GM19452 (cell line): ENCODE data around the gene CNTN6.

Source experiments
- ATAC-seq: cut with Tn5 transposase; IDR thresholded peaks from one replicate; pipeline ENCODE4 v1.9.1; 2021; ENCODE audit not compliant: unreplicated experiment

The CNTN6 gene

DNA sequence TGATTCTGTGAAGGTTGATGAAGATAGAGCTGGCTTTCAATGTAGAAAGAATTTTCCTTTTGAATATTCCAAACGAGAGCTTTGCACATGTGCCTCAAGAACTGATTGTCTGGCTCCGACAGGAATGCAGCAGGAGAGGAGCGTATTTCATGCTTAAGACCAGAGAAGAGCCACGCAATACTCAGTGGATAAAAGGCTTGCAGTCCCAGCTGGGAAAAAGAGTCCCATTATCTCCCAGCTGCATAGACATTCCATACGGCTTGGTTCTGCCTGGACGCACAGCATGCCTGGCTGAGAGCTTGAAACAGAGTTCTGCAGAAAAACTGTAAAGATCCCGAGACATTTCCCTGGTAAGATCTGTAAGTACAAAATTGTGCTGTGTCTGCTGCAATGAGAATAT lies at the start of gene CNTN6:
TSS of gene CNTN6 (plus strand) at position 254 of the 400 bp plus-strand sequence. CDS start 54,985 bp downstream, outside the sequence.
- no peak for ATAC-seq

- ATAC-seq = no peak
Measured at GRCh38 chr3:1048558-1048957, 44.3 kb upstream of the CNTN6 start.

DNA sequence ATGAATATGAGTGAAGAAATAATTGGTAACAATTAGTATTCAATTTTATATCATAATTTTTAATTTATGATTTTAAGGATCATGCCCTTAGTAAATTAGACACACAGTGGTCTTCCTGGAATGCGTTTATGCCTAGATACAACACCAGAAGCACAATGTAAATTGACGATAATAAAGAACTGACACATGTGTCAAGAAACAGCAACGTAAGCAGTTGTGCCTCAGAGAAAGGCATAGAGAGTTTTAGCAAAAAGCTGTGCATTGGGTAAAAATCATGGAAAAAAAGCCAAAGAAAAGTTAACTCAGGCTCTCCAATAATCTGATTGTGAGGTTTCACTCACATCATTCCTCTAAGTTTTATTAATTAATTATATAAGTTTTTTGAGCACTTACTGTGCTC lies 37.0 kb upstream of the CNTN6 start:
- no peak for ATAC-seq

DNA sequence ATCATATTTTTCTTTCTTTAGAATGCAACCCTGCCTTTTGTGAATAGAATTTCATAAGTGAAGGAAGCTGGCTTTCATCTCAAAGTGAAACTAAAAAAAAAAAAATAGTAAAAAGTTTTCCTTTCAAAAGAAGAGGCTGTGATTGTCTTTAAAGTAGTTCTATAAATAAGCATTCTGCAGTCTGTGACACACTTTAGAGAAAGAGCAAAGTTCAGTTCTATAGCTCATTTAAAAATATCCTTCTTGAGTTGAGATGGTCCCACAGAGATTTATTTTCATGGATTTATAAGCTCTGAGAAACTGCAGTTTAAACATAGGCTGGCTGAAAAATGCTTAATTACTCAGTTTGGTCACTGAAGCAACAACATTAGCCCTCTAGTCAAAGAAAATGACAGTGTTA lies 36.1 kb upstream of the CNTN6 start:
- ATAC-seq = no peak

DNA sequence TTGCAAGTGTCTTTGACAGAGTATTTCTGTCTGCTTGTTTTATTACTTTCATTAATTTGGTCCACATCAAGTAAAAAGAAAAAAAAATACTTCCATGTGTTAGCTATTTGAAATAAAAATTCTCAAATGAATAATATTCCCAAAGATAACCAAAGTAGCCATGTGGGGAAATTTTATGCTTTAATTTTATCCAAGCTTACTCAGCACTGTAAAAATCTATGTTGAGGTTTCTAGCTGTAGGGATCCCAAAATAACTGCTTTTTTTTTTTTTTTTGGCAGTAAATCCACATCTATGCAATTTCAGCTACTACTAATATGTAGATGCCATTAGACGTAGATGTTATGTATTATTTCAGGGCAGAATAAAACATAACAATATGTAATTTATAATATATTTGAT lies 35.4 kb upstream of the CNTN6 start:
- ATAC-seq = no peak

DNA sequence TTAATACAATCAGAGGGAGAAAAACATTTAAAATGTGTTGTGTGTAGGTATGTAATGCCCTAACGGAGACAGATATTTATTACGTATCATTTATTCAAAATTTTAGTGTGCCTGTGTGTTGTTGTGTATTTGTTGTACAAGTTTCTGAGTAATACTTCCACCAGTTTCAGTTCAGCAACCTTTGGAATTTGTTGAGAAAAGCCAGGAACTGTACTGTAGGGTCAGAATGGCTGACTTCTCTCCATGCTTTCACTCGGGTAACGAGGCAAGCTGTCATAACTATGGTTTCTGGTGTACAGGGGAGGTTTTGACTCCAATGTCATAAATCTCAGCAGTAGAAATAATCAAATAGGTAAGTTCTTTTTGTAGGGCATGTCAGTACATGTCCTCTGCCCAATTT lies 23.8 kb upstream of the CNTN6 start:
- ATAC-seq = no peak

DNA sequence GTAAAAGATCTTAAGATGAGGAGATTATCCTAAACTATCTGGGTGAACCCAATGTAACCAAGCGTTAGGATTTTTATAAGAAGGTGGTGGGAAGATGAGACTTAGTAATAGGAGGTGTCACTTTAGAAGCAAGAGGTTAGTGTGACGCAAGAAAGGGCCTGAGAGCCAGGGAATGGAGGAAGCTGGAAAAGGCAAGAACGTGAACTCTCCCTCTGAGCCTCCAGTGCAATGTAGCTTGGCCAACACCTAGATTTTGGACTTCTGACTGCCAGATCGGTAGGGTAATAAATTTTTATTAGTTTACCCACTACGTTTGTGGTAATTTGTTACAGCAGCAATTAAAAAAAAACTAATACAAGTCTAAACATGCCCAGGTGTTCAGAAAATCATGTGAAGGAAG lies 20.8 kb upstream of the CNTN6 start:
- no peak for ATAC-seq

GRCh38 chr3:1079662-1080061 lies 13.2 kb upstream of the CNTN6 start:
- no peak for ATAC-seq

GRCh38 chr3:1082108-1082507 lies 10.7 kb upstream of the CNTN6 start:
- ATAC-seq = no peak

- ATAC-seq = no peak
Measured at GRCh38 chr3:1087066-1087560, 5.7 kb upstream of the CNTN6 start.

GRCh38 chr3:1088503-1088902 lies 4.3 kb upstream of the CNTN6 start:
- ATAC-seq = no peak

- no peak for ATAC-seq
Measured at GRCh38 chr3:1091286-1091685, 1.5 kb upstream of the CNTN6 start.

- no peak for ATAC-seq
Measured at GRCh38 chr3:1092061-1092460, 763 bp upstream of the CNTN6 start.

- no peak for ATAC-seq
Measured at GRCh38 chr3:1093217-1093616, 393 bp downstream of the CNTN6 start.

DNA sequence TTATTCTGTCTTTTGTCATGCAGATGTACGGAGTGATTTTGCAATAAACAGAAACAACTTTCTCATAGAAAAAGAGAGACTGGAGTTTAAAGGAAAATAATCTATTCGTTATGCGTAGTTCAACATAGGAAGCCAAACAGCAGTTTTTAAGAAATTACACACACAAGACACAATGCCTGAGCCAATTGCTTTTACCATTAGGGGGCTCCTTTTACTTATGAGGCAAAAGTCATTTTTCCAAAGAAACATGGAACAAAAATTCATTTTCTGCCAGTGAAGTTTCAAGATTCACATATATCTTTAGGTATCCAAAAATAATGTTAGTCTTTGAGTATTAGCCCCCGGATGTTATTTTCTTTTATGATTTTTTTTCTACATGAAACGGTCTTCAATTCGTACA lies 10.7 kb downstream of the CNTN6 start:
- ATAC-seq = no peak

GRCh38 chr3:1117843-1118473 lies 25.1 kb downstream of the CNTN6 start:
- no peak for ATAC-seq

DNA sequence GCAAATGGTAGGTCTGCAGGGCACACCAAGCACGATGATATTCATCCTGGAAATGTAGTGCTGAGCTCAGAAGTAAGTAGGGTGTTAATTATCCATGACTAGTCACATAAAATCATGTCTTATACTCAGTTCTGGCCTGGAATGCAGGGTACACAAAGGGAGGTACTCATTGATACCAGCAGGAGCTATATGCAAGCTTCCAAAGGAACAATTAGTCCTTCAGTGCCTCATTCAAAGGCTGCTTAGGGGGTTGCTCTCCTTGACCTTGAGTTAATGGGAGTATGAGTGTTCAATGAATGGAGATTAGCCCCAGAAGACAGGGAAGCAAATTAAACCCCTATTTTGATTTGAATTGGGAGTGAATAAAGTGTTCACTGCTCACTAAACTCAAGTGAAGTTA lies 38.3 kb downstream of the CNTN6 start:
- ATAC-seq = no peak

- ATAC-seq = no peak
Measured at GRCh38 chr3:1135194-1135593, 42.4 kb downstream of the CNTN6 start.

DNA sequence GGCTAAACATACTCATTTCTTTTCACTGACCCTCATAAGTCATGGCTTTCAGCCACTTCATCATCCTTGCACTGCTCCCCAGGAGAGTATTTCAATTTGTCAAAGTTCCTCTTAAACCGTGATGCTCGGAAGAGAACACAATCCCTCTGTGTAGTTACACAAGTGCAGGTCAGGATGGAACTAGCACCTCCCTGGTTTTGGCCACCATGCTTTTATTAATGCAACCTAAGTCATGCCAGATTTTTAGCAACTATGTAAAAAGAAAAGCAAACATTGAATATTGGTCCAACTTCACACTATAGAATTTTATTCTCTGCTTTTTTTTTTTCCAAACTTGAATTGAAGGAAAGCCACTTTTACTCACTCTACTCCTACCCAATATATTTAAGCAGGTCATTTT lies 45.2 kb downstream of the CNTN6 start:
- ATAC-seq = no peak

- ATAC-seq = no peak
Measured at GRCh38 chr3:1139071-1139470, 46.2 kb downstream of the CNTN6 start.

DNA sequence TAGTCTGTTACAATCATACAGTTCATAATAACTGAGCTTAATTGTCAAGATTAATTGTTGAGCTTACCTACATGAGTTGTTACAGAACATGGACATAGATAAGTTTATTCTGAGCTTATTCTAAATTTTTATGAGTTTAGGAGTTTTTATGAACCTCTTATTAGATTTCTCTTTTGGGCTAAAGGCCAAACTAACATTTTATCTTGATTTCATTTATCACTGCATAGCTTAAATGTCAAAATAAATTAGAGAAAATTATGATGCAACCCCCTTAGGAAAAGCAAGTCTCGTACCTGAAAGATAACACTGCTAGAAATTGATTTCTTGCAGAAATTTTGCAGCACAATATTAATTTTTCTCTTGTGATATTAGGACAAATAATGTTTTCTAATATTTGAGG lies 54.5 kb downstream of the CNTN6 start:
- no peak for ATAC-seq

DNA sequence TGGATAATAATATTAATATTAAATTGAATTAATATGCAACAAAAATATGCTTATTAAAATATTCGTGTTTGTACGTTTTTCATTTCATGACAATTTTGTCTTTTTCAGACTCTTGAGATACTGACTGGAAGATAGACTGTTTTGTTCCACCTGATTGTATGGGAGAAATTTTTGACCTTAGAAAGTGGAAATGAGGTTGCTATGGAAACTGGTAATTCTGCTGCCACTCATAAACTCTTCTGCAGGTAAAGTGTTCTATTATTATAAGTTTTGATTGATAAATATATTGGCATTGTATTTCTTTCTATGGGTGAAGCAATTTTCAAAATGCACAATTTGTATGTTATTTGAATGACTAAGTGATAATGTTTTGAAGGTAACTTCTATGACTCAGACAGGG lies 55.0 kb downstream of the CNTN6 start:
- ATAC-seq = no peak

GRCh38 chr3:1164101-1164500 lies 71.3 kb downstream of the CNTN6 start:
- no peak for ATAC-seq
